ENCODE data around the gene ENDOG.

DNA sequence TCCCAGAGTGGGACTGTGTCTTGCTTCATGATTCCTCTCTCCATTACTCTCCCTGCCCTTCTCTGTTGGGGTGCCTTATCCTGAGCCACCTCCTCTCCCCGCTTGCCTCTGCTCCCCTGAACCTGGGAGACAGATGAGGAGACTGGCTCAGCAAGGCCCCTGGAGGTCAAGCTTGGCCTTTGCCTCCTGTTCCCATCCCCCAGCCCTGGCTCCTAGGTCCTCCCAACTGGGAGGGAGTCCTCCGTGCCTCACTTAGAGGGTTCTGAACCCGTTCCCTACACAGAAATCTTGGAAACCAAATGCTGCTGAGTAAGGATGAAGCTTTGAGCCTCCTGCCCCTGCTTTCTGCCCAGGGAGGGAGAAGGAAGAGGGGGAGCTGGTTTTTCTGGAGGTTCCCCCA, 9.8 kb upstream of the ENDOG start:
- TF ChIP-seq CTCF (IDR thresholded peaks at IDR 0.05; ENCODE audit: low read length) (no peak), EZH2phosphoT487 (IDR thresholded peaks at IDR 0.05; ENCODE audit: low read length) (no peak), EZH2 (optimal IDR thresholded peaks at IDR 0.05; ENCODE audit: low read depth, low read length) (no peak)
